ENCODE data around the gene SYNDIG1.

The SYNDIG1 gene

GRCh38 chr20:24465730-24466129 lies 3.7 kb upstream of the SYNDIG1 start:
- H3K79me1 ChIP-seq (replicated peaks; ENCODE audit: low read length, poor library complexity, severe bottlenecking): no peaks in the 10 kb centered on the region
- no peak overlapping the region for H2BK5ac ChIP-seq (ENCODE audit: low read depth, low read length, poor library complexity, severe bottlenecking)
- 81% methylated on average over 3 of the region's 3 CpGs for WGBS
- no peak overlapping the region for H2AK5ac ChIP-seq (ENCODE audit: low read length, severe bottlenecking)
- H3K4me2 ChIP-seq (ENCODE audit: low read length, poor library complexity, severe bottlenecking): no peak overlapping the region
- DNase-seq: no peak
- no peak overlapping the region for H2AFZ ChIP-seq (ENCODE audit: low read depth, low read length)
- no peak overlapping the region for H4K8ac ChIP-seq (ENCODE audit: low read length)
- no peak overlapping the region for H3K27ac ChIP-seq (ENCODE audit: low read length, poor library complexity, severe bottlenecking)
- H3K4me1 ChIP-seq (ENCODE audit: control insufficient read depth, insufficient read depth, low read depth, low read length): peaks cover 22% of the 10 kb centered on the region
- H2BK15ac ChIP-seq (ENCODE audit: low read depth, poor library complexity, severe bottlenecking): no peak overlapping the region
- H3K18ac ChIP-seq (ENCODE audit: low read depth in 1 of 2, low read length in 2 of 2): no peak overlapping the region
- no peak overlapping the region for H3K4ac ChIP-seq (ENCODE audit: low read depth in 1 of 2, low read length in 2 of 2)
- no peak overlapping the region for H2BK120ac ChIP-seq (ENCODE audit: low read depth, low read length)
- H4K91ac ChIP-seq (ENCODE audit: low read length): no peak overlapping the region
- no peak overlapping the region for H2BK12ac ChIP-seq (ENCODE audit: low read length in 2 of 2)
- no peak overlapping the region for H3K4me3 ChIP-seq (ENCODE audit: insufficient read depth in 1 of 2, low read depth in 1 of 2, low read length in 2 of 2)
- no peak overlapping the region for H3K14ac ChIP-seq (ENCODE audit: low read length in 2 of 2)
- H3K36me3 ChIP-seq (ENCODE audit: control insufficient read depth in 1 of 2, insufficient read depth in 2 of 2, low read depth in 1 of 2, low read length in 2 of 2): no peaks in the 10 kb centered on the region
- no peak overlapping the region for H3K23ac ChIP-seq (ENCODE audit: low read length in 2 of 2)
- H3K9me3 ChIP-seq (ENCODE audit: control insufficient read depth, low read length): no peaks in the 10 kb centered on the region
- H3K27me3 ChIP-seq (ENCODE audit: control insufficient read depth in 1 of 2, insufficient read depth in 1 of 2, low read length in 2 of 2): peaks cover 54 to 67% of the 10 kb centered on the region in 2 experiments
- H3K9ac ChIP-seq (ENCODE audit: low read length): no peak overlapping the region

GRCh38 chr20:24468401-24469115 lies 871 bp upstream of the SYNDIG1 start:
- Histone ChIP-seq H3K14ac (ENCODE audit: low read length in 2 of 2) (no peak overlapping the region), H3K4ac (ENCODE audit: low read depth in 1 of 2, low read length in 2 of 2) (no peak overlapping the region), H2AFZ (ENCODE audit: low read depth, low read length) (no peak overlapping the region), H3K27me3 (ENCODE audit: control insufficient read depth in 1 of 2, insufficient read depth in 1 of 2, low read length in 2 of 2) (peaks cover 61 to 86% of the 10 kb centered on the region in 2 experiments), H3K27ac (ENCODE audit: low read length, poor library complexity, severe bottlenecking) (no peak overlapping the region), H3K9ac (ENCODE audit: low read length) (peak overlapping the region; percentile 55), H4K8ac (ENCODE audit: low read length) (no peak overlapping the region), H4K91ac (ENCODE audit: low read length) (no peak overlapping the region), H2AK5ac (ENCODE audit: low read length, severe bottlenecking) (no peak overlapping the region), H3K4me3 (ENCODE audit: insufficient read depth in 1 of 2, low read depth in 1 of 2, low read length in 2 of 2) (peak overlapping the region; percentile 61 to 77), H3K4me1 (ENCODE audit: control insufficient read depth, insufficient read depth, low read depth, low read length) (peaks cover 29% of the 10 kb centered on the region), H3K9me3 (ENCODE audit: control insufficient read depth, low read length) (no peaks in the 10 kb centered on the region), H2BK120ac (ENCODE audit: low read depth, low read length) (no peak overlapping the region), H3K23ac (ENCODE audit: low read length in 2 of 2) (no peak overlapping the region), H3K18ac (ENCODE audit: low read depth in 1 of 2, low read length in 2 of 2) (no peak overlapping the region), H3K79me1 (replicated peaks; ENCODE audit: low read length, poor library complexity, severe bottlenecking) (peaks cover 1% of the 10 kb centered on the region), H2BK12ac (ENCODE audit: low read length in 2 of 2) (no peak overlapping the region), H3K4me2 (ENCODE audit: low read length, poor library complexity, severe bottlenecking) (peak overlapping the region; percentile 95), H2BK5ac (ENCODE audit: low read depth, low read length, poor library complexity, severe bottlenecking) (no peak overlapping the region), H3K36me3 (ENCODE audit: control insufficient read depth in 1 of 2, insufficient read depth in 2 of 2, low read depth in 1 of 2, low read length in 2 of 2) (no peaks in the 10 kb centered on the region), H2BK15ac (ENCODE audit: low read depth, poor library complexity, severe bottlenecking) (no peak overlapping the region)
- no peak for DNase-seq
- 23% methylated on average over 23 of the region's 23 CpGs for WGBS

GRCh38 chr20:24469894-24470745 lies 691 bp downstream of the SYNDIG1 start:
- Histone ChIP-seq H3K4me1 (ENCODE audit: control insufficient read depth, insufficient read depth, low read depth, low read length) (peaks cover 29% of the 10 kb centered on the region), H3K27ac (ENCODE audit: low read length, poor library complexity, severe bottlenecking) (no peak overlapping the region), H3K79me1 (replicated peaks; ENCODE audit: low read length, poor library complexity, severe bottlenecking) (peaks cover 1% of the 10 kb centered on the region), H2BK12ac (ENCODE audit: low read length in 2 of 2) (no peak overlapping the region), H2BK120ac (ENCODE audit: low read depth, low read length) (no peak overlapping the region), H3K36me3 (ENCODE audit: control insufficient read depth in 1 of 2, insufficient read depth in 2 of 2, low read depth in 1 of 2, low read length in 2 of 2) (no peaks in the 10 kb centered on the region), H3K4me2 (ENCODE audit: low read length, poor library complexity, severe bottlenecking) (peak overlapping the region; percentile 95), H3K23ac (ENCODE audit: low read length in 2 of 2) (no peak overlapping the region), H3K4me3 (ENCODE audit: insufficient read depth in 1 of 2, low read depth in 1 of 2, low read length in 2 of 2) (peak overlapping the region; percentile 61 to 77), H3K4ac (ENCODE audit: low read depth in 1 of 2, low read length in 2 of 2) (no peak overlapping the region), H3K14ac (ENCODE audit: low read length in 2 of 2) (no peak overlapping the region), H2AFZ (ENCODE audit: low read depth, low read length) (no peak overlapping the region), H2BK5ac (ENCODE audit: low read depth, low read length, poor library complexity, severe bottlenecking) (no peak overlapping the region), H3K18ac (ENCODE audit: low read depth in 1 of 2, low read length in 2 of 2) (no peak overlapping the region), H4K8ac (ENCODE audit: low read length) (no peak overlapping the region), H2AK5ac (ENCODE audit: low read length, severe bottlenecking) (no peak overlapping the region), H3K9me3 (ENCODE audit: control insufficient read depth, low read length) (no peaks in the 10 kb centered on the region), H4K91ac (ENCODE audit: low read length) (no peak overlapping the region), H3K9ac (ENCODE audit: low read length) (peak overlapping the region; percentile 55), H2BK15ac (ENCODE audit: low read depth, poor library complexity, severe bottlenecking) (no peak overlapping the region), H3K27me3 (ENCODE audit: control insufficient read depth in 1 of 2, insufficient read depth in 1 of 2, low read length in 2 of 2) (peaks cover 47 to 75% of the 10 kb centered on the region in 2 experiments)
- under 1% methylated on average over 53 of the region's 62 CpGs for WGBS
- no peak for DNase-seq
